Cardiac fibroblast (primary cell): Measurements from ENCODE around the gene IFIT1.

Source experiments
- DNase-seq, 2 donors: peaks; one replicate each; pipeline versions ENCODE4 v3.0.0 to v3.0.0-alpha.2; 2010; ENCODE audit warnings: low read depth in 2 of 2
- H3K4me3 ChIP-seq, 2 donors: replicated peaks in 1 of 2; 1 replicate in 1 of 2; 2 replicates in 1 of 2; pipeline ENCODE4 v1.5.1; 2011; ENCODE audit warnings: low read depth in 2 of 2, low read length in 2 of 2, mild to moderate bottlenecking in 2 of 2, moderate library complexity in 1 of 2
- TF ChIP-seq, protein P1 (sequence below): IDR thresholded peaks from one replicate; pipeline ENCODE4 v1.5.1; 2011; ENCODE audit warnings: low read depth, mild to moderate bottlenecking, low read length, inconsistent platforms

IFIT1 gene

DNA sequence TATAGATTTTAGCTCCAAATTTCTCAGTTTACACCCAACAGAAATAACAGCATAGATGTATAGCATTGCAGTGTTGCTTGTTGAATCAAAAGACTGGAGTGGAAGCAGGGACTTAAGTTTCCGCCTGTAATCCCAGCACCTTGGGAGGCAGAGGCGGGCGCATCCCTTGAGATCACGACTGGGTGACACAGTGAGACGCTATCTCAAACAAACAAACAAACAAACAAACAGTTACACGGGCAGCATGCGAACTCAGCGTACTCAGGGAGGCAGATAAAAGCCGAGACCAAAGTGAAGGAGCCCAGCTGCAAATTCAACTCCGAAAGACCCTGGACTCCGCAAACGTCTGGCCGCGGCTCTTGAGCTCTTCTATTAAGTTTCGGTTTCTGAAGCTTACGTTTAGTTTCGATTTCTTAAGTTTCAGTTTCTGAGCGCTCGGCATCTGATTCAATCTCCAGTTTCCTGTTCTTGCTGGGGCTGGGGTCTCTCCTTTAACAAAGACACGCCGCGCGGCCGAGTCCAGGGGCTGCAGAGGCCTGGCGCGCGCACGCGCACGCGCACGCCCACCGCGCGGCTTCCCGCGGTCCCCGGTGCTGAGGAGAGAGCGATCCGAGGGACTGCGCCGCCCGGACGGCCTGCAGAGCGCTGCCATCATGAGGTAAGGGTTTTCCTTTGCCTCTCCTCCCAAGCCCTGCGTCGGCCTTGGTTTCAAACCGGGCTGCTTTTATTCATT is 21.9 kb downstream of the IFIT1 start, which contains the start of gene IFIT5:
Gene IFIT5 (plus strand): TSS at position 423 of the 733 bp plus-strand sequence. CDS start 231 bp downstream, at position 654.
- DNase-seq = peak; percentile 75 to 79
- peak within 1 kb of the TSS; percentile 69 to 72 for H3K4me3 ChIP-seq
- TF ChIP-seq, protein P1, sequence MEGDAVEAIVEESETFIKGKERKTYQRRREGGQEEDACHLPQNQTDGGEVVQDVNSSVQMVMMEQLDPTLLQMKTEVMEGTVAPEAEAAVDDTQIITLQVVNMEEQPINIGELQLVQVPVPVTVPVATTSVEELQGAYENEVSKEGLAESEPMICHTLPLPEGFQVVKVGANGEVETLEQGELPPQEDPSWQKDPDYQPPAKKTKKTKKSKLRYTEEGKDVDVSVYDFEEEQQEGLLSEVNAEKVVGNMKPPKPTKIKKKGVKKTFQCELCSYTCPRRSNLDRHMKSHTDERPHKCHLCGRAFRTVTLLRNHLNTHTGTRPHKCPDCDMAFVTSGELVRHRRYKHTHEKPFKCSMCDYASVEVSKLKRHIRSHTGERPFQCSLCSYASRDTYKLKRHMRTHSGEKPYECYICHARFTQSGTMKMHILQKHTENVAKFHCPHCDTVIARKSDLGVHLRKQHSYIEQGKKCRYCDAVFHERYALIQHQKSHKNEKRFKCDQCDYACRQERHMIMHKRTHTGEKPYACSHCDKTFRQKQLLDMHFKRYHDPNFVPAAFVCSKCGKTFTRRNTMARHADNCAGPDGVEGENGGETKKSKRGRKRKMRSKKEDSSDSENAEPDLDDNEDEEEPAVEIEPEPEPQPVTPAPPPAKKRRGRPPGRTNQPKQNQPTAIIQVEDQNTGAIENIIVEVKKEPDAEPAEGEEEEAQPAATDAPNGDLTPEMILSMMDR = no peak

GRCh38 chr10:89414879-89415821 is 22.7 kb downstream of the IFIT1 start:
- TF ChIP-seq, protein P1 = no peak
- peak overlapping the region; percentile 69 to 72 for H3K4me3 ChIP-seq
- peak; percentile 32 to 58 for DNase-seq

DNA sequence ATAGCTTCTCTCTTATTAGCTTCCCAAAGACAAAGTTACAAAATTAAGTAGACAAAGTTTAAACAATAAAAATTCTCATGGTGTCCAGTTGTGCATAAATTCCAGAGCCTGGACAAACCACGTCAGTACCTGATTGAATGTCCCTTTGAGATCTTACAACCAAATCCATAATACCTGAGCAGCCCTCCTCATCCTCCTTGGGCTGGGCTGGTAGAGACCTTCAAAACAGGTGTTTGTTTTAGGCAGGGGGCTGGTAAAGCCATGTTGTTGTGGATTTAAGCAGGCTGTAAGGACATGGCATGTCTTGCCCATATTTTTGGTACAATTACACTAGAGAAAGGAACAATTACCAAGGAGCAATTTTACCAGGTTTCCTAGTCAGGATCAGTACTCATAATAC is 24.0 kb downstream of the IFIT1 start:
- DNase-seq = no peak
- TF ChIP-seq, protein P1 = no peak
- H3K4me3 ChIP-seq = no peak overlapping the region

- TF ChIP-seq, protein P1 = peak; percentile 71
- no peak overlapping the region for H3K4me3 ChIP-seq
- peak; percentile 53 to 69 for DNase-seq
Observed at GRCh38 chr10:89419548-89419947, 27.1 kb downstream of the IFIT1 start.

DNA sequence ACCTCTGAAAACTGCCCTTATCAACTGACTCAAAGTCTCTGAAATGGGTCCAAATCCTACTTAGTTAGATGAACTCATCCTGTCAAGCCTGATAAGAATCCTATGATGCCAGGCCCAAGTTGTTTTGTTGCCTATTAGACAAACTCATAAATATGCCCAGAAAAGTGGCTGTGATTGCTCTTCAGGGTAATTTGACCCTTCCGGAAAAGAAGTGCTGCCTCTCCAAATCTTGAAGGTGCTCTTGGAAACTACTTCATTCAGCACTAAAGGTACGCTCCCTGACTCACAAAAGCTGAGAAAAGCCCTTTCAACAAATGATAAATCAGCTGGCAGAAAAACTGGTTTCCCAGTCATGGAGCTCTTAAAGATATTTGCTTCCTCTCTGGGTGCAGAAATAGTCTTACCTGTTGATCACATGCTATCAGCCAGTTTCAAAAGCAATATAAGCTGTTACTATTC is 28.6 kb downstream of the IFIT1 start:
- TF ChIP-seq, protein P1 = no peak
- DNase-seq = no peak
- H3K4me3 ChIP-seq = no peak overlapping the region

DNA sequence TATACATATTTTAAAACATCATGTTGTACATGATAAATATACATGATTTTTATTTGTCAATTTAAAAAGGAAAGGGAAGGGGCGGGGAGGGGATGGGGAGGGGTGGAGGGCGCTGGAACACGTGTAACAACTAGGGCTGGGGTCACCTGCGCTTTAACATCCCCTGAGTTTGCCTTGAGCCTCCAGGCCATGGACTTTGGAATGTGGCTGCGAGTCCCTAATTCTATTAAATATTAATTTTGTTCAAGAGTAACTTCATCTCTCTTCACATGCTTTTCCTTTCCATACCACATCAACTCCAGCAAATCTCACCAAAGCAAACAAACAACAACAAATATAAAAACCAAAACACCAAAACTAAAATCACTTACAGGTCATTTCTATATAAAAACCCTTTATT is 32.6 kb downstream of the IFIT1 start:
- no peak overlapping the region for H3K4me3 ChIP-seq
- TF ChIP-seq, protein P1 = no peak
- DNase-seq = no peak
